Measurements from ENCODE around the gene AGTR2. TPM values are rescaled to one million over a fixed set of nuclear protein-coding genes. Genes with fewer than 3 reads are reported as not detected.

The AGTR2 gene
- total and polyA plus RNA-seq, 9 of the 15 experiments (the other 6 are each of a cell fraction or from before 2014, with no cell fraction given) = not detected

DNA sequence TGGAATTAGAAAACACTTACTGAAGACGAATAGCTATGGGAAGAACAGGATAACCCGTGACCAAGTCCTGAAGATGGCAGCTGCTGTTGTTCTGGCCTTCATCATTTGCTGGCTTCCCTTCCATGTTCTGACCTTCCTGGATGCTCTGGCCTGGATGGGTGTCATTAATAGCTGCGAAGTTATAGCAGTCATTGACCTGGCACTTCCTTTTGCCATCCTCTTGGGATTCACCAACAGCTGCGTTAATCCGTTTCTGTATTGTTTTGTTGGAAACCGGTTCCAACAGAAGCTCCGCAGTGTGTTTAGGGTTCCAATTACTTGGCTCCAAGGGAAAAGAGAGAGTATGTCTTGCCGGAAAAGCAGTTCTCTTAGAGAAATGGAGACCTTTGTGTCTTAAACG, 2.4 kb downstream of the AGTR2 start:
- H3K4me1 ChIP-seq (replicated peaks in 1 of 2; ENCODE audit: control insufficient read depth in 2 of 2, insufficient read depth in 2 of 2, low read length in 2 of 2) = no peaks in the 10 kb centered on the region
- no peak overlapping the region for H2AFZ ChIP-seq (ENCODE audit: low read depth, low read length)
- no peak for DNase-seq (ENCODE audit: extremely low read depth in 1 of 4, low spot score in 3 of 4)
- no peak for ATAC-seq
- no peaks in the 10 kb centered on the region for H3K36me3 ChIP-seq (ENCODE audit: control insufficient read depth, insufficient read depth, low read length)
- POLR2A ChIA-PET = no interaction called here
- BruUV-seq (replicated peaks) = no TSS peak
- WGBS (ENCODE audit: insufficient coverage, low coverage, missing lambda C conversion rate) = 2% methylated on average over 8 of the region's 9 CpGs
- no peak for FAIRE-seq
- H3K4me3 ChIP-seq = no peak overlapping the region
- in situ Hi-C loops (cut with MboI) = no loop called here
- H3K9ac ChIP-seq (ENCODE audit: insufficient read depth in 1 of 2, low read depth in 2 of 2, low read length in 2 of 2) = no peak overlapping the region
- no peak overlapping the region for H3K27ac ChIP-seq (ENCODE audit: extremely low read depth, low read depth, low read length)
- TF ChIP-seq, protein P1, sequence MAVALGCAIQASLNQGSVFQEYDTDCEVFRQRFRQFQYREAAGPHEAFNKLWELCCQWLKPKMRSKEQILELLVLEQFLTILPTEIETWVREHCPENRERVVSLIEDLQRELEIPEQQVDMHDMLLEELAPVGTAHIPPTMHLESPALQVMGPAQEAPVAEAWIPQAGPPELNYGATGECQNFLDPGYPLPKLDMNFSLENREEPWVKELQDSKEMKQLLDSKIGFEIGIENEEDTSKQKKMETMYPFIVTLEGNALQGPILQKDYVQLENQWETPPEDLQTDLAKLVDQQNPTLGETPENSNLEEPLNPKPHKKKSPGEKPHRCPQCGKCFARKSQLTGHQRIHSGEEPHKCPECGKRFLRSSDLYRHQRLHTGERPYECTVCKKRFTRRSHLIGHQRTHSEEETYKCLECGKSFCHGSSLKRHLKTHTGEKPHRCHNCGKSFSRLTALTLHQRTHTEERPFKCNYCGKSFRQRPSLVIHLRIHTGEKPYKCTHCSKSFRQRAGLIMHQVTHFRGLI (CRISPR knock-in tag; IDR thresholded peaks at IDR 0.05) = no peak
- TF ChIP-seq POLR2A (conservative IDR thresholded peaks at IDR 0.05) = no peak
- no peak for TF ChIP-seq TEAD1 (CRISPR knock-in tag; IDR thresholded peaks at IDR 0.05)
- TF ChIP-seq TEAD2 (tag; IDR thresholded peaks at IDR 0.05) = no peak
- no peak for TF ChIP-seq ZNF76 (CRISPR knock-in tag; IDR thresholded peaks at IDR 0.05; ENCODE audit: borderline replicate concordance)
- TF ChIP-seq TEAD4 (IDR thresholded peaks at IDR 0.05; ENCODE audit: low read length) = no peak
- TF ChIP-seq TEAD4 (CRISPR knock-in tag; IDR thresholded peaks at IDR 0.05; ENCODE audit: borderline replicate concordance) = no peak
- no peak for TF ChIP-seq PRPF4 (IDR thresholded peaks at IDR 0.05; ENCODE audit: insufficient read depth, low read depth, low read length, poor library complexity, severe bottlenecking)
- TF ChIP-seq, protein P2, sequence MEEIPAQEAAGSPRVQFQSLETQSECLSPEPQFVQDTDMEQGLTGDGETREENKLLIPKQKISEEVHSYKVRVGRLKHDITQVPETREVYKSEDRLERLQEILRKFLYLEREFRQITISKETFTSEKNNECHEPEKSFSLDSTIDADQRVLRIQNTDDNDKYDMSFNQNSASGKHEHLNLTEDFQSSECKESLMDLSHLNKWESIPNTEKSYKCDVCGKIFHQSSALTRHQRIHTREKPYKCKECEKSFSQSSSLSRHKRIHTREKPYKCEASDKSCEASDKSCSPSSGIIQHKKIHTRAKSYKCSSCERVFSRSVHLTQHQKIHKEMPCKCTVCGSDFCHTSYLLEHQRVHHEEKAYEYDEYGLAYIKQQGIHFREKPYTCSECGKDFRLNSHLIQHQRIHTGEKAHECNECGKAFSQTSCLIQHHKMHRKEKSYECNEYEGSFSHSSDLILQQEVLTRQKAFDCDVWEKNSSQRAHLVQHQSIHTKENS (CRISPR knock-in tag; IDR thresholded peaks at IDR 0.05) = no peak
- TF ChIP-seq CHCHD3 (CRISPR knock-in tag; IDR thresholded peaks at IDR 0.05) = no peak
- TF ChIP-seq ILK (tag; IDR thresholded peaks at IDR 0.05; ENCODE audit: borderline replicate concordance, low read depth) = no peak
- TF ChIP-seq RCOR1 (IDR thresholded peaks at IDR 0.05; ENCODE audit: borderline replicate concordance in 1 of 2, low read depth in 2 of 2, low read length in 2 of 2) = no peak
- no peak for TF ChIP-seq POU5F1 (IDR thresholded peaks at IDR 0.05; ENCODE audit: borderline replicate concordance, low read depth, low read length, partially characterized antibody)
- TF ChIP-seq KLF16 (IDR thresholded peaks at IDR 0.05) = no peak
- no peak for TF ChIP-seq CREM (IDR thresholded peaks at IDR 0.05; ENCODE audit: low read depth)
- no peak for TF ChIP-seq ZNF766 (CRISPR knock-in tag; conservative IDR thresholded peaks at IDR 0.05)
- no peak for TF ChIP-seq ZNF354B (CRISPR knock-in tag; IDR thresholded peaks at IDR 0.05)
- no peaks in the 10 kb centered on the region for H3K9me1 ChIP-seq (ENCODE audit: control insufficient read depth, insufficient read depth, low read length)
- H3K4me2 ChIP-seq (ENCODE audit: insufficient read depth, low read length) = no peak overlapping the region
- no peaks in the 10 kb centered on the region for H4K20me1 ChIP-seq (replicated peaks; ENCODE audit: control insufficient read depth, insufficient read depth, low read length)
- no peaks in the 10 kb centered on the region for H3K9me3 ChIP-seq (replicated peaks; ENCODE audit: control insufficient read depth, insufficient read depth, low read depth, low read length)
- CTCF ChIA-PET (ENCODE audit: low intra/inter-chr PET ratio) = no interaction called here
- no peaks in the 10 kb centered on the region for H3K79me2 ChIP-seq (ENCODE audit: control insufficient read depth, insufficient read depth, low read length)
- no peaks in the 10 kb centered on the region for H3K27me3 ChIP-seq (ENCODE audit: control insufficient read depth in 2 of 2, insufficient read depth in 2 of 2, low read length in 2 of 2)
- intact Hi-C loops (cut with micrococcal nuclease) = no loop called here

All from K562 (cell line).